Inferior parietal cortex (tissue), 1 donor: Measurements from ENCODE around the gene CTCFL.
"Not testable (repeated sequence)": the region's sequence is repeated elsewhere in the genome, so short reads cannot be mapped to it uniquely, and the experiment has no call there.

Source experiments
- DNase-seq: peaks from one replicate; pipeline ENCODE4 v3.0.0-alpha.2; 2016; ENCODE audit errors: extremely low spot score

Gene CTCFL

DNA sequence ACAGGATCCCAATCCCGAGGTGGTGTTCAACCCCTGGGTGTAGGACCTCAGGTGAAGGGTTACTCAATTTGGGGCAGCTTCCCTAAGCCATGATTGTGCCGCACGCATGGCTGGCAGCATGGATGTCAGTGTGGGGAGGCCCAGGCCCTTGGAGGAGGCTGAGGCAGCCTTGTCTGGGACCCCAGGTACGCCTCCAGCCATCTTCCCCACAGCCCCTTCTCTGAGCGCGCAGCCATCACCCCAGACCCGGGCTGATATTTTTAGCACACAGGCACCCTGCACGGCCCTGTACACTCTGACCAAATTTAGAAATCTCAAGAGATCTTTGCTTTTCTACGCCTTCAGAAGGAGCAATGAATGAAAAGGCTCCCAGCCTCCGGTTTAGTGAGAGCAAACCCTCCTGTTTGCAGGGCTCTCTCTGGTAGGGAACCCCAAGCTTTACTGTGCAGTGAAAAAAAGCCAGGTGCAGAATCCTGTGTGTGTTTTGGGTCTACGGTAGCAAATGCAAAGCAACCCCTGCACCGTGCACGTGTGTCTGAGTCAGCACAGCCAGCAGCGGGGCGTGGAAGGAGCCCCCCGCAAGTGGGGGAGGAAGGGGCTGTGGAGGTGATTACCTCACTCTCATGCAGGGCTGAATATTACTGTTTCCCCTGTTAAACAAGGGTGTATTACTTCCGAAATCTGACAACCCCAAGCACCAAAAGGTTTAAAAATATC, 44.3 kb downstream of the CTCFL start:
- DNase-seq: no peak

DNA sequence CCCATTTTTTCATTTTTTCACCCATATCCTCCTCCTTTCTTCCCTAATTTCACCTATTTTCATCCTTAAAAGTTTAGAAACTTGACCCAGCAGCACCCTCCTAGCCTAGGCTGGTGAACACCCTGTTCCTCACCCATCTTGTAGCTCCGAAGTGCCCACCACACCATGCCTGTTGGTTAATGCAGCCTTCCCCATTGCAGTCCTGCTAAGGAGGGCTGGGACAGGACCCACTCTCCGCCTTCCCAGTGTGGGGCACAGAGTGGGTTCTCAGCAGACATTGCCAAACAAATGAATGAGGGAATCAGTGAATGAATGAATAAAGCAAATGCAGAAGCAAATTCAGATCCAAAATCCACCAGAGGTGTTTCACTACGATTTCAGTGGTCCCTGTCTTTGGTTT, 45.7 kb downstream of the CTCFL start:
- no peak for DNase-seq

DNA sequence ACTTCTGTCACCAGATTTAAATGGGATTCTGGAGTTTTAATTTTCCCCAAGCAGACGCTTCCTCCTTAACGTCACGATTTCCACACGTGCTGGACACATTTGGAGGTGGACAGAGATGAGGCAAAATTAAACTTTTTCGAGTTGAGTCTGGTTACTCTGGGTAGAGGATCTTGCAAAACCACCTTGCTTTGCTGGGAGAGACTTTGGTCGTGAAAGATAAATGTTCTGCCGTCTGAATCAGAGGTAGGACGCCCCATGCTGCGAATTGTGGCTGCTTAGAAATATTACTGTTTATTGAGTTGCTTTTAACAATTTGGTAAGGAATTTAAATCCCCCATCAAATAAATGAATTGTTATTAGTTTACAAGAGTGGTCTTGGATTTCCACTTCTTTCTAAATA, 46.8 kb downstream of the CTCFL start:
- no peak for DNase-seq

DNA sequence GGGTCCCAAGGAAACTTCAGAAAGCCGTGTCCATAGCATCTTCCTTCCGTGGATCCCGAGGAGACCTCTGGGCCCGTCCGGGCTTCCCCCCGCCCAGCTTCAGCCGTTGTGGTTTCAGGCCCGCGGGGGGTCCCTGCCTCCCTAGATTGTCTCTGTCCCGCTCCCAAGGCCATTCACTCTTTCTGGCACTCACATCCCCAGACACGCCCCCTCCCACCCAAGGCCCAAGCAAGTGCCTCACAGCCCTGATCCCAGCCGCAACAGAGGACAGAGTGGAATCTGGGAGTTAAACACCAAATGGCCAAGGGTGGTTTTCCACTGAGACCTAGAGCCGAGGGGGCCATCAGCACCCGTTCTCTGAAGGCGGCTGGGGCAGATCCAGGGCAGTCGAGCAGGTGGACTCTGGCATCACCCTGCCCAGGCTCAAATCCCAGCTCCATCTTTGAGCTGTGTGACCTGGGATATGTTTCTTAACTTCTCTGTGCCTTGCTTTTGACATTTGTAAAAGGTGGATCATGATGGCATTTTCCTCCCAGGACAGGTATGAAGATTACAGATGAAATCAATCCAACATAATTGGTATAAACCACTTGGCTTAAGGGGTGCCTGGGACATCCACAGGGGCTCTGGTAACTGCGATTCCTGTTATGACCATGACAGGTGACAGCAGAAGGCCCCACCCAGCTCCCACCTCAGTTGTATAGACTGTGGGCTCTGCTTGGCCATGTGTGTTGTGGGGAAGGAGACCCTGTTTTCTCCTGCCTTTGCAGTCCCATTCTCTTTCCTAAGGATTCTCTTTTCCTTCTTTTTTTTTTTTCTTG, 48.1 kb downstream of the CTCFL start:
- DNase-seq: no peak

DNA sequence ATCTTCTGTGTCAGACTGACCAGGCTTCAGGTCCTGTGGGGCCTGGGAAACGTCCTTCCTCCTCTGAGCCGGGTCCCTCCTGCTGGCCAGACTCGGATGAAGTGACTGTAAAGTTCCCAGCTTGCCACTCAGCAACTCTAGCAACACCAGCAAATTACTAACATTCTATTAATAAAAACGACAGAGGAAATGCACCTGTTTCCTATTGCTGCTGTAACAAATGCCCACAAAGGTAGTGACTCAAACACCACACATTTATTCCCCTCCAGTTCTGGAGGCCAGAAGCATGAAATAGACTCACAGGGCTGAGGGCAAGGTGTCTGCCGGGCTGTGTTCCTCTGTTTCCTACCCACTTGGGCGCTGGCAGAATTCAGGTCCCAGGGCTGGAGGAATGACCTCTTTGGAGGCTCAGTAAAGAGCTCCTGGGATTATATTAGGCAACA, 48.8 kb downstream of the CTCFL start:
- DNase-seq: no peak

DNA sequence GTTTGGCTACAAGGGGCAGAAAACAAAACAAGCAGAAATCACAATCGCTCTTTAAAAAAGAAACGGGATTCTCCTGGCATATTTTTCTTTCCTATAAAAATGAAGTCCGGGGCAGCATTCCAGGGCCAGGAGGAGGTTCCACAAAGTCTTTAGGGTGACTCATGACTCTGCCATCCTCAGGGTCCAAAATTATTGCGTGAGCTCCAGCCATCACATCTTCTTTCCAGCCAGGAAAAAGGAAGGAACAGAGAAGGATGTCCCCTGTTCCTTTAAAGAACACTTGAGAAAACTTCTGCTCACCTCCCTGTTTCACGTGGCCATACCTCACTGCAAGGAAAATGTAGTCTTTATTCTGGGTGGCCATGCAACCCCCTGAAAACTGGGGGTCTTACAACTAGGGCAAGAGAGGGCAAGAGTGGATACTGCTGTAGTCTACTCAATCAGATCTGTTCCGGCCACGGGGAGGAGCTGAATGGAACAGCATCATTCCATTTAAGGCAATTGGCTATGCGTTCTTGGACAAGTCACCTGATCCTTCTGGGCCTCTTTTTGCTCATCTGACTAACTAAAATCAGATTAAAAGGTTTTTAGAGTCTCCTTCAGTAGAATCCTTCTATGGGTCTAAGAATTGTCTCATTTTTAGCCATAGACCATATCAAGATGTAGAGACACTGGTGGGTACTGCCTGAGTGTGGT, 49.4 kb downstream of the CTCFL start:
- DNase-seq: no peak

DNA sequence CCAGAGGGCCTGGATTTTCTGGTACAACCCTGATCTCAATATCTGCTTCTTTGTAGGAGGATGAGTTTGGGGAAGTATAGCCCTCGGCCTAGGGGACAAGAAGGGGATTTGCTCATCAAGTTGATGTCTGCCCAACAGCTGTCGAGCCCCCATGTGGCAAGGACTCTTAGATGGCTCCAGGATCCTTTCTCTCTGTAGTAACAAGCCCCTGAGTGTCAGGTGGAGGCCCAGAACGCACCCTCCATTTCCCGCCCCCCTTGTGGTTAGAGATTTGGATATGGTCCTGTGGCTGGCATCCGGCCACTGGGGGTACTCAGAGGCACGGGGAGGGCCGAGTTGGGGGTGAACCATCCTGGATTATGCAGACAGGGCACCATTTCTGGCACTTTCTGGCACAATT, 50.1 kb downstream of the CTCFL start:
- no peak for DNase-seq

DNA sequence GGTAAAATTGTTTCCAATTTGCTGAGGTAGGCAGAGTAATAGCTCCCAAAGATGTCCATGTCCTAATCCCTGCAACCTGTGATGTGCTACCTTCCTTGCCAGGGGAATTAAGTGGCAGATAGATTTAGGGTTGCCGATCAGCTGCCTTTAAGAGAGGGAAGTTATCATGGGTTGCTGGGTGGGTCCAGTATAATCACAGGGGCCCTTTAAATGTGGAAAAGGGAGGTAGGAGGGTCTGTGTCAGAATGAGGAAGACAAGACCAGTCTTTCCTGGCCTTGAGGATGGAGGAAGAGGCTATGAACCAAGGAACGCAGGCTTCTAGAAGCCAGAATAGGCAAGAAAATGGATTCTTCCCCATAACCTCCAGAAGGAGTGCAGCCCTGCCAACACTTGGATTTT, 50.7 kb downstream of the CTCFL start:
- no peak for DNase-seq

DNA sequence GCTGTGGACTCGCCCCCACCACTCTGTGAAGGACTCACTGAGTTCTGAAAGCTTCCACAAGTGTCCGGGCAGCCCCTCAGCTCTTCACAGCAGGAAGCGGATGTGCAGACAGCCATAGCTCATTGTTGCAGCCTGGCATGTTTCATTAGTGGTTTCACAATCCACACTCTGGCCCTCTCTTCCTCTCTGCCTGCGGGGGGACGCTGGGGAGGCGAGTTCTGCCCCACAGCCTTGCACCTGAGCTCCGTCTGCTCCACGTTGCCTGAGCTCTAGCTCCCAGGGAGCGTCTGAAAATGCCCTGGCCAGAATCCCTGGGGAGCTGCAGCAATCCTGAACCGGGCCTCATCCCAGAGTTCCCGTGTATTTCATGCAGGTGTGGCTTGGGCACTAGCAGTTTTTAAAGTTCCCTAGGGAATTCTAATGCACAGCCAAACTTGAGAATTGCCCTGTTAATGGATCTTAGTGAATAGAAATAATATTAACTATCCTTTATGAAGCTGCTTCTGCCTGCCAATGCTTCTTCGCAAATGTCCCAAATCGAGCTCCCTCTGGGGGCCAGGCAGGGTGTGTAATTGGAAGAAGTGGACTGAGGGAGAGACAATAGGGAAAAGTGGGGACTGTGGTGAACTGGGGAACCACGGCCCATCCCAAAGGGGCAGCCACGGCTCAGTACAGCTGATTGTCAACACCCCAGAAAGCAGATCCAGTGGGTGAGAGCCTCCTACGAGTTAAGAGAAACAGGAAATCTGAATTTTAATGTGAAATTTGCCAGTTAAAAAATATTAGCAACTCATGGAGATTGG, 51.5 kb downstream of the CTCFL start:
- DNase-seq: no peak

DNA sequence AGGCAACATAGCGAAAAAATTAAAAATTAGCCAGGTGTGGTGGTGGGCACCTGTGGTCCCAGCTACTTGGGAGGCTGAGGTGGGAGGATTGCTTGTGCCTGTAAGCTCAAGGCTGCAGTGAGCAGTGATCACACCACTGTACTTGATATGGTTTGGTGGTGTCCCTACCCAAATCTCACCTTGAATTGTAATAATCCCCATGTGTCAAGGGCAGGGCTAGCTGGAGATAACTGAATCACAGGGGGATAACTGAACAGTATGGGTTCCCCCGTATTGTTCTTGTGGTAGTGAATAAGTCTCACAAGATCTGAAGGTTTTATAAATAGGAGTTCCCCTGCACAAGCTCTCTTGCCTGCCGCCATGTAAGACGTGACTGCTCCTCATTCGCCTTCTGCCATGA, 52.5 kb downstream of the CTCFL start:
- not testable (repeated sequence) for DNase-seq

DNA sequence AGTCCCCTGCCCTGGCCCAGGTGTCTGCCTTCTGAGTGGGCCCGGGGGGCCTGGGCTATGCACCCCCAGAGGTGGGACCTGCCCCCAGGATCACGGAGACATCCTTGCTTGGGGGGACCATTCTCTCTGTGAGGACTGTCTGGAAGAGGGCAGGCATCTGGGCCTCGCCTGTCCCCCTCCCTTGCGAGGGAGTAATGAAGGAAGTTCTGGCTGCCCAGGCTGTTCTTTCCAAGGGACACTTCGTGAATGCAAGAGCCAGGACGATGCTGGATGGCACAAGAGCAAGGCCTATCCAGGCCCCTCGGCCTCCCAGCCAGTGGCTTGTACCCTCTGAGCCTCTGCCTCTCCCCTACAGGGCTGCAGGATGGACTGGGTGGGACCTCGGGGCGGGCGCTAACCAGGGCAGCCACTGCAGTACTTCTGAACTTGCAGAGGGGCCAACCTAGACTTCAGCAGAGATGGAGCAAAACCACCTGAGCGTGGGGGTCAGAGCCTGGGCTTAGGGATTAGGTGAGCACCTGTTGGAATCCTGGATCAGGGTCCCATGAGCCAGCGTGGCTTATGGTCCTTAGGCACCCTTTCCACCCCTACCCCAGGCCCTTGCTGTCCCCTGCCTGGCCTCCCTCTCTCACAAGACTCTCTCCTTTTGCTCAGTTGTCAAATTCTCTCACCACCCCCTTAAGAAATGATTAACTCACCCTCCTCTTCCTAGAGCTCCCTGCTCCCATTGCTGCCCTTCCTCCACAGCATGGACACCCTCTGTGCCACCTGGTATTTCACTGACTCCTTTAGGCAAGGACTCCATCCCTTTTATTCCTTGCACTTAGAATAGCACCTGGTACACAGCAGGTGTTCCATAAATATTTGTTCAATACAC, 53.2 kb downstream of the CTCFL start:
- DNase-seq: no peak

DNA sequence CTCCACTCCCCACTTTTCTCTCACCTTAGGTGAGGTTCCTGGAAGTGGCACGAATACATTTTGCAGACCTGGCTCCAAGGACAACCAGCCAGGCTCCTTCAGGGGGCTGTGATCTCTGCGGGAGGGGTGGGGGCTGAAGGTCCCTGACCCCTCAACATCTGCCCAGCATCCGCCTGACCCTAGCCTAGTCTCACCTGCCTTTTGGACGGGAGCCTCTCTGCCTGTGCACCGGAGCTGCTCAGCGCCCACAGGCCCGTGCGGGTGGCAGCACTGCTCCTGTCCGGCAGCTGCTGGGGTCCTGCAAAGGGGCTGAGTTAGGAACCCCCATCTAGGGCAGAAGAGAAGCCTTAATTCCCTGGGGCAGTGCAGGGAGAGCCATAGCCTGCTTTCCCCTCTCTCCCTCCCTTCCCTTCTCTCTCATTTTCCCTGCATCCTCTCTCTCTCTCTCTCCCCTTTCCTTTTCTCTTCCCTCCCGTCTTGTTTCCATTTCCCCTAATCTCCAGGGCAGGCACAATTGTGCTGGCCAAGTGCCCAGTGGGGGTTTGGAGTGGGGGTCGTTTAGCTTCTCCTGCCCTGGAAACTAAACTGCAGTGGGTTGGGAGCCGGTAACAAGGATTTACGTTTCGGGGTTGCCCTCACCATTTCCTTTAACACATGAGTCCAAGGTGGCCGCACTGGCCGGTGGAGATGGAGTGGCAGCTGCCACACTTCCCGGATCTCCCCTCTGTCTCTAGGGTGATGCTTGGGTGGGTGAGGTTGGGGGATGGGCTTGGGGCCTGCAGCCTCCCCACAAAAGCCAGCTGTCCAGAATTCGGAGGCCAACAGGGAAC, 54.1 kb downstream of the CTCFL start:
- no peak for DNase-seq

DNA sequence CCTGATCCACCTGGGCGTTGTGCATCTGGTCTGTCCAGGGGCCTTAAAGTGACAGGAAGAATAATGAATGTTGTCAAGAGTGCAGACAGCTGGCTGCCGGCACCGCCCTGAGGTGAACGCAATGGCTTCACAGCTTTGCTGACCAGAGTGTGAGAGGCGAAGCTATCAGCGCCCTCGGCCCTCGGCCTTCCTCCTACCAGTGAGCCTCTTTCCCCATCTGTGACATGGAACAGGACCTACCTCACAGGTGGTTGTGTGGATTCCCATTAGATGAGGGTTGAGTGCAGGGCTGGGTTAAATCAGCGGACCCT, 54.8 kb downstream of the CTCFL start:
- DNase-seq: no peak

DNA sequence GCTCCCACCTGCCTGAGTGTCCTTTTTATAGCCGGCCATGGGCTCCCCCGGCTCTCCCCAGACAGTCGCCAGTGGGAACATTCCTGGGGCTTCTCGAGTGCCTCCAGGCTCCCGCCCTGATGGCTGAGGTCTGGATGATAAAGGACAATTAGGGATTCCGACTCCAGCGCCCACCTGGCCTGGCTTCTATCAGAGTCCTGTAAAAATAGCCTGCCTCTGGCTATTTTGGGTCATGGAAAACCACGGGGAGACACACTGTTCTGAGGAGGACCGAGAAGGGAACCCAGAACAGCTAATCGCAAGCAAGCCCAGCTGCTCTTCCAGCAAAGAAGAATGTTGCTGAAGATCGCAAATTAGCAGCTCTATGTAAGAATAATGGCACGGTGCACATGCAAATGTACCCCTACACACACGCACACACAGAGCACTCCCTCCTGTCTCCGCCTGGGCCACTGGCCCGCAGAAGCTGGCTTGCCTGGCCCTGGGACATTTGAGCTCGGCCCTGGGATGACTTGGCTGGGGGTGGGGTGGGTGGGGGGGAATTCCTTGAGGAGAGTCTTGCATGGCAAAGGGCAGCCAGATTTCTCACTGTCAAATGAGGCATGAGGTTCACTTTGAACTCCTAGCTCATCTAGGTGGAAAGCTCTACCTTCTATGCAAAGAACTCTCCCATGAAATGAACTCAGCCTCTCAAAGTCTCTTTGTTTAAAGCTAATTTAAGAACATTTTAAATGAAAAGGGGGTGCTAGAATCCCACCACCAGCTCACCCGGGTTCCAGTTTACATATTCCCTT, 55.3 kb downstream of the CTCFL start:
- no peak for DNase-seq

DNA sequence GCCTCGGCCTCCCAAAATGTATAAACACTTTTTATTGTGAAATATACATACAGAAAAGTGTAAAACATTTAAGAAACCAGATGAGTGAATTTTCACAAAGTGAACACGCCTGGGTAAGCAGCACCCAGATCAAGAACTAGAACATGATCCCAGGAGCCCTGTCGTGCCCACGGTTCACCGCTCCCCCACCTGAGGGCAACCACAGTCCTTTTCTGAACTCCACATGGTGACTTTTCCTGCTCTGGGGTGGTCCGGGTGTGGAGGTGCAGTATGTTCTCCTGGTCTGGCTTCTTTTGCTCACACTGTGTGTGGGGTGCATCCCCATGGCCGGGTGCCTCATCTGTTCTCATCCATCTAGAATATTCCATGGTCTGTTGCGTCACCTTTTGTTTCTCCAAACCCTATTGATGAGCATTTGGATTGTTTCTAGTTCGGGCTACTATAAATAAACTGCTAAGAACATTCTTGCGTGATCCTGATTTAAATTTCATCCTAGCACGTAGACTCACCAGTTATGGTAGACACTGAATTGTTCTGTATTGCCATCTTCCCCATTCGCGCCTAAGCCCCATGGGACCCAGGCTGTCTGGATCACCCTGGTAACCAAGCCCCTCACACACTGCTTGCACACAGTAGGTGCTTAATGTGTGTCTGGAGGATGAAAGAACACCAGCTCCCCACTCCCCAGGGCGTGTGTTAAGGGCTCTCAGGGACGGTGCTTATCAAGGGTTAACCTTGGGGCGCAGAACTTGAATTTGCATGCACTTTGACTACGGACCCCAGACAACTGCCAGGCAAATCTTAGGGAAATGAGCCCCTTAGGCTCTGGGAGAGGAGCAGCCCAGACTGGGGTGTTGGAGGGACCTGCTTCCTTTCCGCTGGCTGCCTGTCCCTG, 56.2 kb downstream of the CTCFL start:
- no peak for DNase-seq

DNA sequence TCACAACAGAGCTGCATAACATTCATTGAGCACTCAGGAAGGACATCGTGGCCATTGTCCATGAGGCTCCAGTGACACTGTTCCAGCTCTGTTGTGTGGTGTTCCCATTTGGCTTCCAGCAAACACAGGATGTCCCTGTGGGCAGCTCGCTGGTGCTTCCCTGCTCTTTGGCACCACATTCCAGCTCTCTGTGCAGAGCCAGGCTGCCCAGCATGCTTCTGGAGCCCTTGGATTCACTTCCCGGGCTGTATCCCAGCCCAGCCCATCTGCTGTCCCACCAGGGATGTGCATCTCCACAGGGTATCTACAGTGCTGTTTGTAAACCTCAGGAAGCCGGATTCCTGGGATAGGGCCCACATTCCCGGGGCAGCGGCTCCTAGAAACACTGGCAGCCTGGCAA, 57.2 kb downstream of the CTCFL start:
- DNase-seq: no peak

DNA sequence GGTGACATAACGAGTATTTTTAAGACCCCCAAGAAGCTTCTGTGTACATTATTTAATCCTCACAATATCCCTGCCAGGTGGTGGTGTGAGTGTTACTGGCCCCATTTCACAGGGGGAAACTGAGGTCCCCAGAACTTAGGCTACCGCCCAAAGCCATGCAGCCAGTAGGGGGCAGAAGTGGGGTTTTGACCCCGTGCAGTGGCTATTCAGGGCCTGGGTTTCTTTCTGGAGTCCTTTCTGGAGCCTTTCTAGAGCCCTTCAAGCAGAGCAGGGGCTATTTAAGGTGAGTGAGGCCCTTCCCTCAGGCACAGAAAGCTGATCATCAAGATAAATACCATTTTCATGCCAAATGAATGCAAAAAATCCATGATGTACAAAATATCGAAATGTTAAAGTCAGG, 59.0 kb downstream of the CTCFL start:
- DNase-seq: no peak

DNA sequence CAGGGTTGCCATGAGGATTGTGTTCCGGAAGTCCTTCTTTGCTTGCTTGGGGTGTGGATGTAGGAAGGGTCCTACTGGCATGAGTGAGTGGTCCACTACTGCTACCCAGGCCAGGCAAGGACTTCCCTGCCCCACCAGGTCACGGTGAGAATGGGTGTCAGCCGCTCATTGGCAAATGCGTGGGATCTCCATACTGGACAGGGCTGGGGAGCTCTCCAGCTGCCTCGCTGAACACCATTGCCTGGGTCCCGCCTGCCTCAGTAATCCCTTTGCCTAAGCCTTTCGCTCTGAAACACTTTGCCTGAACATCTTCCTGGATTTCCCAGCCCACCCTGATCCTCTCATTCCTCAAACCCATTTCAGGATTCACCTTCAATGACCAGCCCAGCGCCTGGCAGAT, 59.5 kb downstream of the CTCFL start:
- DNase-seq: no peak
